Fibroblast of lung (primary cell): Measurements from ENCODE around the gene PTPN20.

Source experiments
- CTCF ChIP-seq, 2 donors: IDR thresholded peaks in 1 of 2; conservative IDR thresholded peaks in 1 of 2; 1 replicate in 1 of 2; 2 replicates in 1 of 2; pipeline ENCODE4 v1.5.1; 2011 to 2012; ENCODE audit warnings: low read length in 2 of 2, control low read depth in 1 of 2, inconsistent platforms in 1 of 2, low read depth in 1 of 2, mild to moderate bottlenecking in 1 of 2
- EZH2 ChIP-seq: IDR thresholded peaks from 2 replicates; pipeline ENCODE4 v1.5.1; 2012; ENCODE audit warnings: low read length, control low read depth, mild to moderate bottlenecking; ENCODE audit errors: missing control alignments

GRCh38 chr10:47041396-47042198 is 130.4 kb downstream of the PTPN20 start:
- no peak for TF ChIP-seq CTCF (conservative IDR thresholded peaks at IDR 0.05 in 1 of 2, IDR thresholded peaks at IDR 0.05 in 1 of 2; ENCODE audit: low read depth in 1 of 2, low read length in 2 of 2)
- no peak for TF ChIP-seq EZH2
